ENCODE results near the gene APOM.
A peak's percentile ranks its signal among the peaks of the same experiment; 100 is the strongest.

The APOM gene

DNA sequence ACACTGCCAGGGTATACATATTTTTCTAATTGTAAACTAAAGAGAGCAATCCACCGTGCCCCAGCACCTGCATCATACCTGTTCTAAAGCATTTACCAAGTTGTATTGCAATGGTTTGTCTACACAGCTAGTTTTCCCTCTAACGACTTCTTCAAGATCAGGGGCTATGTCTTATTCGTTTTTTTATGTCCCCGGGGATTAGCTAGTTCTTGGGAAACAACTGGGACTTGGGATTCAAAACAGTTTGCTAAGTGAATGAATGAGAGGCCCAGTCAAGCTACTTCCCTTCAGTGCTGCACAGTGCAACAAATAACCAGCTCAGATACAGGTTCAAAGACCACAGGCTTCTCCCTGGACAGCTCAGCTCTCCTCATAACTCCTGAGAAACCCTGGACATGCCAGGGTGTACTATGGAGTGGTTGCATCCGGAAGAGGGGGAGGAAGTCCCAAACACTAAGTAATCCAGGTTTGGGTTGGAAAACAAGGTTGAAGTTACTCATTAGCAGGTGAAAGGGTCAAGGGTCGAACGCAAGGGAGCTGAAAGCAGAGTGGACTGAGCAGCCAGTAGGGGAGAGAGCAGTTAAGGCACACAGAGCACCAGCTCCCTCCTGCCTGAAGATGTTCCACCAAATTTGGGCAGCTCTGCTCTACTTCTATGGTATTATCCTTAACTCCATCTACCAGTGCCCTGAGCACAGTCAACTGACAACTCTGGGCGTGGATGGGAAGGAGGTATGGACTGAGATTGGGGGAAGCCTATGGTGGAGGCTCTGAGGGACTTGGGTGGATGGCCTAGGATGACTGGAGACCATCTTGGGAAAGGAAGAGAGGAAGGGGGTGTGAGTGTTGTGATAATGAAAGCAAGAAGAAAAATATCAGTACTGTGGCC is at the start of gene APOM:
TSS of gene APOM (plus strand) at position 546 of the 889 bp plus-strand sequence. CDS start at position 619, 73 bp downstream.
- Histone ChIP-seq H3K9ac (ENCODE audit: low read depth, low read length) (no peak within 1 kb of the TSS), H3K9me3 (ENCODE audit: control insufficient read depth, insufficient read depth, low read length) (no peaks in the 10 kb centered on the region), H3K4me1 (ENCODE audit: control insufficient read depth, insufficient read depth, low read length) (no peaks in the 10 kb centered on the region), H3K27me3 (ENCODE audit: control insufficient read depth, insufficient read depth, low read length) (no peaks in the 10 kb centered on the region), H3K4me3 (ENCODE audit: low read depth, low read length) (no peak within 1 kb of the TSS), H3K36me3 (ENCODE audit: control insufficient read depth, insufficient read depth, low read length) (peaks cover 3% of the 10 kb centered on the region)

DNA sequence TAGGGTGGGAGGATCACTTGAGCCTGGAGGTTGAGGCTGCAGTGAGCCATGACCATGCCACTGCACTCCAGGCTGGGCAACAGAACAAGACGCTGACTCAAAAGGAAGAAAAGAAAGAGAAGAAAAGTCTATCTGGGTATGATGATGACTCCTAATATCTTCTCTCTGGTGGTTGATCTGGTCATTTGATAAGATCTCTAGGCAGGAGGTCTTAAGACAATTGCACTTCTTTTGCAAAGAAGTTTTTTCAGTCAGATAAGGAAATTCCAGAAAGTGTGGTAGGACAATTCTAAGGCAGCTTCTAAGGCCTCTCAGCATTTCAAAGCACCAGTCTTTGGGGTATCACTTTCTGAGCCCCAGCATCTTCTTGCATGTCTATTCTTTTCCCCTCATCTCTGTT is 48.4 kb upstream of the APOM start:
- H3K36me3 ChIP-seq (ENCODE audit: control insufficient read depth, insufficient read depth, low read length): no peaks in the 10 kb centered on the region
- no peaks in the 10 kb centered on the region for H3K27me3 ChIP-seq (ENCODE audit: control insufficient read depth, insufficient read depth, low read length)
- no peak overlapping the region for H3K4me3 ChIP-seq (ENCODE audit: low read depth, low read length)
- H3K4me1 ChIP-seq (ENCODE audit: control insufficient read depth, insufficient read depth, low read length): no peaks in the 10 kb centered on the region
- H3K9me3 ChIP-seq (ENCODE audit: control insufficient read depth, insufficient read depth, low read length): no peaks in the 10 kb centered on the region
- H3K9ac ChIP-seq (ENCODE audit: low read depth, low read length): no peak overlapping the region

DNA sequence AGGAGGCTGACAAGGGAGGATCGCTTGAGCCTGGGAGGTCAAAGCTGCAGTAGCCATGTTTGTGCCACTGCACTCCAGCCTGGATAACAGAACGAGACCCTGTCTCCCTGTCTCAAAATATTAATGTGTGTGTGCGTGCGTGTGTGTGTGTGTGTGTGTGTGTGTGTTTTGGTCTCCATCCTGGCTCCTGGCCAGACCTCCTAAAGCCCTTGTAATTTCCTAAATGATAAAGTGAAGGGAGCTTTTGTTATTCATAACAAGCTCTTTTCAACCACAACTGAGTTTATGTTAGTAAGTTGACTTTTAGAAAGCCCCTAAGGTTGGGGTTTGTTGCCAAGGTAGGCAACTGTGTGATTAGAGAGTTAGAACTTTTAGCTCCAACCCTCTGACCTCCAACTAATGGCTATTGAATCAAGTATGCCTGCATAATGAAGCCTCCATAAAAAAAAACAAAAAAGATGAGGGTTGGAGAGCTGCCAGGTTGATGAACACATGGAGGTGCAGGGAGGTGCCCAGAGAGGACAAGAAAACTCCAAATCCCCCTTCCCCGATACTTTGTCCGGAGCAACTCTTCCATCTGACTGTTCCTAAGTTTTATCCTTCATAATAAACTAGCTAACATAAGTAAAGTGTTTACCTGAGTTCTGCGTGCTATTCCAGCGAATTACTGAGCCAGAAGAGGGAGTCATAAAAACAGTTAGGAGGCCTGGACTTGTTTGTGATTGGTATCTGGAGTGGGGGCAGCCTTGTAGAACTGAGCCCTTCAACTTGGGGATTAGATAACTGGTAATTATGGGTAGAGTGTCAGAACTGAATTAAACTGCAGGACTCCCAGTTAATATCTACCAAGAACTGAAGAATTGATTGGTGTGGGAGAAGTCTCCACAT is 45.9 kb upstream of the APOM start:
- H3K4me1 ChIP-seq (ENCODE audit: control insufficient read depth, insufficient read depth, low read length): peaks cover 2% of the 10 kb centered on the region
- no peaks in the 10 kb centered on the region for H3K27me3 ChIP-seq (ENCODE audit: control insufficient read depth, insufficient read depth, low read length)
- no peak overlapping the region for H3K4me3 ChIP-seq (ENCODE audit: low read depth, low read length)
- no peaks in the 10 kb centered on the region for H3K36me3 ChIP-seq (ENCODE audit: control insufficient read depth, insufficient read depth, low read length)
- no peaks in the 10 kb centered on the region for H3K9me3 ChIP-seq (ENCODE audit: control insufficient read depth, insufficient read depth, low read length)
- no peak overlapping the region for H3K9ac ChIP-seq (ENCODE audit: low read depth, low read length)

DNA sequence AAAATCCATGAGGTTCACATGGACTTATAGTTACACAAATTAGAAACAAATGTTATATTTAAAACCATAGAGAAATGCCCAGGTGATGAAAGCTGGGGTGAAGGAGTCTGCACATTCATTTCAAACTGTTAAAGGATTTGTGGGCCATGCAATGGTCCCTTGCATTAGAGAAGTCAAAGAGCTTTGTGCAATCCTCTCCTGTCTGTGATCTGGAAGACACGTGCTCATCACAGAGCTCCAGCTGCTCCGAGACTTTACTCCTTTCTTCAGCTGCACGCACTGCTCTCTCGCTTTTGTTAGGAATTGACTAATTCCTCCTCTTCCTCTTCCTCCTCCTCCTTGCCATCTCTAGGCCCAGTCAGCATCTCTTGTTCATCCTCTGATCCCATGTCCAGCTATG is 44.7 kb upstream of the APOM start:
- H3K9ac ChIP-seq (ENCODE audit: low read depth, low read length): no peak overlapping the region
- no peaks in the 10 kb centered on the region for H3K36me3 ChIP-seq (ENCODE audit: control insufficient read depth, insufficient read depth, low read length)
- H3K4me1 ChIP-seq (ENCODE audit: control insufficient read depth, insufficient read depth, low read length): peaks cover 9% of the 10 kb centered on the region
- no peaks in the 10 kb centered on the region for H3K9me3 ChIP-seq (ENCODE audit: control insufficient read depth, insufficient read depth, low read length)
- no peaks in the 10 kb centered on the region for H3K27me3 ChIP-seq (ENCODE audit: control insufficient read depth, insufficient read depth, low read length)
- H3K4me3 ChIP-seq (ENCODE audit: low read depth, low read length): no peak overlapping the region

DNA sequence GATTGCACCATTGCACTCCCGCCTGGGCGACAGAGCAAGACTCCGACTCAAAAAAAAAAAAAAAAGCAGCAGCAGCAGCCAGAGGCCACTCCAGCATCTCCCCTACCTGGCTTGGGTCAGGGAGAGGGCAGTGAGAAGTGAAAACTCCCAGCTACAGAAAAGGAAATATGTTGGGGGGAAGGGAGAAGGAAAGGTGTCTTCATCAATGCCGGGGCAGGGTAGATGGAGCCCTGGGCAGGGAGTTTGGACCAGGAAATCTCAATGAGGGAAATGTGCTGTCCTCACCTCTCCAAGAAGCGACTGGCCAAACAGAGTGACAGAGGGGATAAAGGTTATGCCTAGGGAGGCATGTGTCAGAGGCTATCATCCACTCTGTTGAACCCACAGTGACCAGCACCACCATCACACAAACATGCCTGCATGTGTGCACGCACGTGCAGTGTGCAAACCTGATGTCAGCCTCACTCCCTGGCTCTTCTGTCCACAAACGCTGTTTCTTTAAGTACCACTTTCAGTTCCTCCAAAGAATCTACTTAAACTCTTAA is 41.5 kb upstream of the APOM start:
- Histone ChIP-seq H3K9me3 (ENCODE audit: control insufficient read depth, insufficient read depth, low read length) (no peaks in the 10 kb centered on the region), H3K4me1 (ENCODE audit: control insufficient read depth, insufficient read depth, low read length) (peaks cover 12% of the 10 kb centered on the region)

DNA sequence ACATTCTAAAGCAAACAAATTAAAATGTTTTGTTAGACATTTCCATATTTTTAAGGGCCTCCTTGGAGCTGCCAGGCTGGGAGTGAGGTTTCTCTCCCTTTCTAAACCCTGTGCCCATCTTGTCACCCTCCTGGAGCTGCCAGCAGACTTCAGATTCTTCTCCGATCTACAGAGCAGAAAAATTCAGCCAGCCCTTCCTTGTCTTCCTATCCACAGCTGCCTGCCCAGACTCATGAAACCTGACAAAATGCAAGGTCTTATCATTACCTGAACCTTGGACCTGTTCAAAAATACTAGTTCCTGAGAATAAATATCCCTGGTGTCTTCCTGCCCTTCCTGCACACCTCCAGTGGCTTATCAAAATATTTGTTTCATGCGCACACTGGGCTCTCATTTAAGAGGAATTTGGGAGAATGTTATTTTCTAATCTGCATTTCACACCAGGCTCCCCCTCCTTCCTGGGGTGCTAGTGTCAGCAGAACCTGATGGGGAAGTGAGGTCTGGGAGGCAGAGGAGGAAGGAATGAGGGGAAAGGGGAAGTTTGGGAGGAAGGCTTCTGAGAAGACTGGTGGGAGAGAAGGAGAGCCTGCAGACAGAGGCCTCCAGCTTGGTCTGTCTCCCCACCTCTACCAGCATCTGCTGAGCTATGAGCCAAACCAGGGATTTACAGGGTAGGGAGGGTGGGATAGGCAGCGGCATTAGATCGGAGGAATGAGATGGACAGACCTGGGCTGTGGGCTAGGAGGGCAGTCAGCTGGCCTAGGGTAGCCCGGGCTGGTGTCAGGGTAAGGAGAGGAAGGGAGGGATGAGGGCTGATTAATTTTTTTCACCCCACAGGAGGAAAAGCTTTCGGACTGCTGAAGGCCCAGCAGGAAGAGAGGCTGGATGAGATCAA is 40.8 kb upstream of the APOM start, which contains the start of gene AIF1:
TSS of gene AIF1 (plus strand) at position 551 of the 895 bp plus-strand sequence. CDS start at position 647, 96 bp downstream.
- no peaks in the 10 kb centered on the region for H3K9me3 ChIP-seq (ENCODE audit: control insufficient read depth, insufficient read depth, low read length)
- H3K4me1 ChIP-seq (ENCODE audit: control insufficient read depth, insufficient read depth, low read length): peaks cover 12% of the 10 kb centered on the region
- H3K4me3 ChIP-seq (ENCODE audit: low read depth, low read length): no peak within 1 kb of the TSS
- peak within 1 kb of the TSS; percentile 8 for H3K9ac ChIP-seq (ENCODE audit: low read depth, low read length)
- no peaks in the 10 kb centered on the region for H3K36me3 ChIP-seq (ENCODE audit: control insufficient read depth, insufficient read depth, low read length)
- H3K27me3 ChIP-seq (ENCODE audit: control insufficient read depth, insufficient read depth, low read length): no peaks in the 10 kb centered on the region

More for the DNA sequence above, 41.5 kb upstream of the APOM start:
- H3K36me3 ChIP-seq (ENCODE audit: control insufficient read depth, insufficient read depth, low read length): no peaks in the 10 kb centered on the region
- no peaks in the 10 kb centered on the region for H3K27me3 ChIP-seq (ENCODE audit: control insufficient read depth, insufficient read depth, low read length)
- H3K9ac ChIP-seq (ENCODE audit: low read depth, low read length): no peak overlapping the region
- no peak overlapping the region for H3K4me3 ChIP-seq (ENCODE audit: low read depth, low read length)

DNA sequence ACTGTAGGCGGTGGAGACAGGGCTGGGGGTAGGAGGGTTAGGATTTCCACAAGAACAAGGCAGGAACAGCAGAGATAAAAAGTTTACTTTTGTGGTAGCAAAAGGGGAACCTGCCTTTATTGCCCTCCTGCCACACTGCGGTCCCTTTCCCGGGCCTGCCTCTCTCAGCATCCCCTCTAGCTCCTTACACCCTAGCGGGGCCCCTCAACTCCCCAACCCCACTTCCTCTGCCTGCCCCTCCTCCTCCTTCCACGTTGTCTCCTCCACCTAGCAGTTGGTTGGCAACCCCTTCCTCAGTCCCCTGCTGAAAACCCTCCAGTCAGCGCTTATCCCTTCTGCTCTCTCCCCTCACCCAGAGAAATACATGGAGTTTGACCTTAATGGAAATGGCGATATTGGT is 39.9 kb upstream of the APOM start:
- Histone ChIP-seq H3K9me3 (ENCODE audit: control insufficient read depth, insufficient read depth, low read length) (no peaks in the 10 kb centered on the region), H3K36me3 (ENCODE audit: control insufficient read depth, insufficient read depth, low read length) (no peaks in the 10 kb centered on the region), H3K4me1 (ENCODE audit: control insufficient read depth, insufficient read depth, low read length) (peaks cover 12% of the 10 kb centered on the region), H3K27me3 (ENCODE audit: control insufficient read depth, insufficient read depth, low read length) (no peaks in the 10 kb centered on the region), H3K4me3 (ENCODE audit: low read depth, low read length) (no peak overlapping the region), H3K9ac (ENCODE audit: low read depth, low read length) (peak overlapping the region; percentile 8)

GRCh38 chr6:31617010-31617409 is 38.7 kb upstream of the APOM start:
- H3K36me3 ChIP-seq (ENCODE audit: control insufficient read depth, insufficient read depth, low read length): no peaks in the 10 kb centered on the region
- H3K9ac ChIP-seq (ENCODE audit: low read depth, low read length): no peak overlapping the region

GRCh38 chr6:31619805-31620585 is 35.7 kb upstream of the APOM start:
- Histone ChIP-seq H3K27me3 (ENCODE audit: control insufficient read depth, insufficient read depth, low read length) (no peaks in the 10 kb centered on the region), H3K36me3 (ENCODE audit: control insufficient read depth, insufficient read depth, low read length) (peaks cover 25% of the 10 kb centered on the region), H3K4me3 (ENCODE audit: low read depth, low read length) (peak overlapping the region; percentile 93), H3K4me1 (ENCODE audit: control insufficient read depth, insufficient read depth, low read length) (peaks cover 13% of the 10 kb centered on the region), H3K9ac (ENCODE audit: low read depth, low read length) (peak overlapping the region; percentile 98), H3K9me3 (ENCODE audit: control insufficient read depth, insufficient read depth, low read length) (no peaks in the 10 kb centered on the region)

More at GRCh38 chr6:31617010-31617409, 38.7 kb upstream of the APOM start:
- H3K4me1 ChIP-seq (ENCODE audit: control insufficient read depth, insufficient read depth, low read length): peaks cover 12% of the 10 kb centered on the region
- H3K27me3 ChIP-seq (ENCODE audit: control insufficient read depth, insufficient read depth, low read length): no peaks in the 10 kb centered on the region
- no peaks in the 10 kb centered on the region for H3K9me3 ChIP-seq (ENCODE audit: control insufficient read depth, insufficient read depth, low read length)
- H3K4me3 ChIP-seq (ENCODE audit: low read depth, low read length): no peak overlapping the region

GRCh38 chr6:31620586-31621319 is 34.9 kb upstream of the APOM start, which contains the start of gene PRRC2A:
Gene PRRC2A (plus strand): TSS chr6:31620715. CDS start chr6:31622790, 2,075 bp downstream.
- no peaks in the 10 kb centered on the region for H3K9me3 ChIP-seq (ENCODE audit: control insufficient read depth, insufficient read depth, low read length)
- peaks cover 10% of the 10 kb centered on the region for H3K4me1 ChIP-seq (ENCODE audit: control insufficient read depth, insufficient read depth, low read length)
- no peaks in the 10 kb centered on the region for H3K27me3 ChIP-seq (ENCODE audit: control insufficient read depth, insufficient read depth, low read length)
- H3K4me3 ChIP-seq (ENCODE audit: low read depth, low read length): peak within 1 kb of the TSS; percentile 93
- H3K9ac ChIP-seq (ENCODE audit: low read depth, low read length): peak within 1 kb of the TSS; percentile 98
- peaks cover 33% of the 10 kb centered on the region for H3K36me3 ChIP-seq (ENCODE audit: control insufficient read depth, insufficient read depth, low read length)

Measured in iPS-15b (cell line).